WTC11 (cell line): ENCODE measurements around the gene FBXL4. TPM values are rescaled to one million over a fixed set of nuclear protein-coding genes. Genes with fewer than 3 reads are reported as not detected.

Experiments used
- ATAC-seq: fragments of 200-7000 bp; cut with Tn5 transposase; 2 replicates; pipeline ENCODE4 v1.10.0; 2021; ENCODE audit warnings: mild to moderate bottlenecking, moderate library complexity
- CTCF ChIA-PET: fragments of 300-600 bp; sonication (Branson Sonifier 250); formaldehyde crosslinking; loops from one replicate; lab custom pipeline; 2021; ENCODE audit warnings: antibody characterized with exemption; lab: Charles Lee
- POLR2A ChIA-PET: fragments of 350-600 bp; sonication (Branson Sonifier 250); formaldehyde crosslinking; loops from one replicate; lab custom pipeline; 2021; ENCODE audit warnings: antibody characterized with exemption; lab: Charles Lee
- DNase-seq: peaks from one replicate; pipeline ENCODE4 v3.0.0; 2021; ENCODE audit warnings: low spot score
- H3K27ac Mint-ChIP-seq: 2 replicates; pipeline ENCODE4 v1.8.0; 2021; ENCODE audit warnings: mixed read lengths
- H3K27me3 Mint-ChIP-seq: 2 replicates; pipeline ENCODE4 v1.8.0; 2021; ENCODE audit warnings: low read depth, mild to moderate bottlenecking, moderate library complexity, mixed read lengths
- H3K36me3 Mint-ChIP-seq: 2 replicates; pipeline ENCODE4 v1.8.0; 2021; ENCODE audit warnings: mixed read lengths
- H3K4me1 Mint-ChIP-seq: 2 replicates; pipeline ENCODE4 v1.8.0; 2022; ENCODE audit warnings: mixed read lengths
- H3K4me3 Mint-ChIP-seq: 2 replicates; pipeline ENCODE4 v1.8.0; 2021; ENCODE audit warnings: mild to moderate bottlenecking, moderate library complexity, mixed read lengths
- H3K9me3 Mint-ChIP-seq: 2 replicates; pipeline ENCODE4 v1.8.0; 2021; ENCODE audit warnings: mixed read lengths
- AFF4 ChIP-seq: sonication (generic); formaldehyde crosslinking; IDR thresholded peaks from 2 replicates; pipeline ENCODE4 v1.8.1; 2023; ENCODE audit warnings: mild to moderate bottlenecking, missing genetic modification reagents, borderline replicate concordance
- CREM ChIP-seq: sonication (generic); formaldehyde crosslinking; IDR thresholded peaks from 2 replicates; pipeline ENCODE4 v1.8.1; 2022; ENCODE audit warnings: mild to moderate bottlenecking, missing genetic modification reagents, moderate library complexity
- E2F1 ChIP-seq: sonication (generic); formaldehyde crosslinking; IDR thresholded peaks from 2 replicates; pipeline ENCODE4 v1.8.0; 2022; ENCODE audit warnings: mild to moderate bottlenecking, missing genetic modification reagents
- E2F4 ChIP-seq: sonication (generic); formaldehyde crosslinking; IDR thresholded peaks from 2 replicates; pipeline ENCODE4 v1.8.1; 2022; ENCODE audit warnings: low read depth, mild to moderate bottlenecking, moderate library complexity, missing genetic modification reagents, borderline replicate concordance
- ETV6 ChIP-seq: sonication (generic); formaldehyde crosslinking; IDR thresholded peaks from 2 replicates; pipeline ENCODE4 v1.8.1; 2022; ENCODE audit warnings: mild to moderate bottlenecking, missing genetic modification reagents
- FOXJ3 ChIP-seq: sonication (generic); formaldehyde crosslinking; IDR thresholded peaks from 2 replicates; pipeline ENCODE4 v1.9.0; 2021; ENCODE audit warnings: missing genetic modification reagents, mild to moderate bottlenecking, borderline replicate concordance
- FOXP4 ChIP-seq: sonication (generic); formaldehyde crosslinking; IDR thresholded peaks from 2 replicates; pipeline ENCODE4 v1.8.0; 2022; ENCODE audit warnings: mild to moderate bottlenecking, missing genetic modification reagents
- HMGXB4 ChIP-seq: sonication (generic); formaldehyde crosslinking; IDR thresholded peaks from 2 replicates; pipeline ENCODE4 v1.8.1; 2023; ENCODE audit warnings: mild to moderate bottlenecking, moderate library complexity, missing genetic modification reagents
- IRF1 ChIP-seq: sonication (generic); formaldehyde crosslinking; IDR thresholded peaks from 2 replicates; pipeline ENCODE4 v1.8.0; 2023; ENCODE audit warnings: missing genetic modification reagents
- NR3C1 ChIP-seq: sonication (generic); formaldehyde crosslinking; conservative IDR thresholded peaks from 2 replicates; pipeline ENCODE4 v1.8.1; 2023; ENCODE audit warnings: low read depth, mild to moderate bottlenecking, missing genetic modification reagents
- RELA ChIP-seq: sonication (generic); formaldehyde crosslinking; IDR thresholded peaks from 2 replicates; pipeline ENCODE4 v1.8.1; 2022; ENCODE audit warnings: missing genetic modification reagents, mild to moderate bottlenecking, borderline replicate concordance
- STAT6 ChIP-seq: sonication (generic); formaldehyde crosslinking; conservative IDR thresholded peaks from 2 replicates; pipeline ENCODE4 v1.8.1; 2023; ENCODE audit warnings: mild to moderate bottlenecking, low read depth, missing genetic modification reagents, moderate library complexity
- TCF7 ChIP-seq: sonication (generic); formaldehyde crosslinking; IDR thresholded peaks from 2 replicates; pipeline ENCODE4 v1.8.0; 2022; ENCODE audit warnings: mild to moderate bottlenecking, low read depth, missing genetic modification reagents, moderate library complexity
- TEAD1 ChIP-seq: sonication (generic); formaldehyde crosslinking; IDR thresholded peaks from 2 replicates; pipeline ENCODE4 v1.8.0; 2022; ENCODE audit warnings: mild to moderate bottlenecking, missing genetic modification reagents
- ZNF138 ChIP-seq: sonication (generic); formaldehyde crosslinking; conservative IDR thresholded peaks from 2 replicates; pipeline ENCODE4 v1.8.1; 2022; ENCODE audit warnings: mild to moderate bottlenecking, moderate library complexity, missing genetic modification reagents
- ZNF219 ChIP-seq: sonication (generic); formaldehyde crosslinking; IDR thresholded peaks from 2 replicates; pipeline ENCODE4 v1.8.0; 2023; ENCODE audit warnings: missing genetic modification reagents, mild to moderate bottlenecking, borderline replicate concordance
- ZNF317 ChIP-seq: sonication (generic); formaldehyde crosslinking; IDR thresholded peaks from 2 replicates; pipeline ENCODE4 v1.8.1; 2023; ENCODE audit warnings: low read depth, mild to moderate bottlenecking, moderate library complexity, missing genetic modification reagents, borderline replicate concordance
- total RNA-seq: library from RNA; stranded (reverse); gene quantifications from 3 replicates; pipeline ENCODE4 v1.2.3, GENCODE V29; 2021

Gene FBXL4
- total RNA-seq, 1 experiment from 2014 or later: 10.3 TPM

- Mint-ChIP-seq H3K4me1 (peaks cover 22% of the 10 kb centered on the region), H3K9me3 (peaks cover 4% of the 10 kb centered on the region; the same call in 1 of the 2 replicates), H3K36me3 (no peaks in the 10 kb centered on the region), H3K27ac (peak overlapping the region; percentile 79), H3K4me3 (peak overlapping the region; percentile 10), H3K27me3 (no peaks in the 10 kb centered on the region)
- POLR2A ChIA-PET: no interaction called here
- peak; percentile 87 for ATAC-seq
- TF ChIP-seq ETV6 (CRISPR knock-in tag): no peak
- TF ChIP-seq ZNF317 (CRISPR knock-in tag): no peak
- no peak for TF ChIP-seq CREM (CRISPR knock-in tag)
- TF ChIP-seq HMGXB4: no peak
- no peak for TF ChIP-seq FOXP4 (CRISPR knock-in tag)
- TF ChIP-seq E2F1 (CRISPR knock-in tag): no peak
- no peak for TF ChIP-seq ZNF138 (CRISPR knock-in tag)
- no peak for TF ChIP-seq AFF4 (CRISPR knock-in tag)
- no peak for TF ChIP-seq FOXJ3
- TF ChIP-seq E2F4: no peak
- DNase-seq: no peak
- CTCF ChIA-PET: interaction anchor here (1.1 kb wide), 1 partner anchor 187 kb away, joined by 4 read pairs; no protein-coding TSS in a partner anchor
Measured at GRCh38 chr6:98932381-98932780, 15.4 kb downstream of the FBXL4 start.

- Mint-ChIP-seq H3K4me1 (peaks cover 24% of the 10 kb centered on the region), H3K36me3 (no peaks in the 10 kb centered on the region), H3K4me3 (no peak overlapping the region), H3K27ac (no peak overlapping the region), H3K9me3 (peaks cover 4% of the 10 kb centered on the region; the same call in 1 of the 2 replicates), H3K27me3 (no peaks in the 10 kb centered on the region)
- POLR2A ChIA-PET: no interaction called here
- ATAC-seq: no peak
- CTCF ChIA-PET: interaction anchor here (1.1 kb wide), 1 partner anchor 188 kb away, joined by 4 read pairs; no protein-coding TSS in a partner anchor
- no peak for DNase-seq
- TF ChIP-seq E2F4 (no peak), ZNF219 (no peak), NR3C1 (no peak), TCF7 (CRISPR knock-in tag) (no peak), IRF1 (CRISPR knock-in tag) (no peak), STAT6 (no peak), TEAD1 (CRISPR knock-in tag) (no peak), RELA (CRISPR knock-in tag) (no peak)
Measured at GRCh38 chr6:98931696-98932095, 16.1 kb downstream of the FBXL4 start.
